HEK293 (cell line): ENCODE measurements around the gene RIN3.

Experiments used
- CTCF ChIA-PET: fragments of 350-600 bp; formaldehyde crosslinking; extraction: SDS; loops from one replicate; lab custom pipeline; 2021; ENCODE audit warnings: antibody characterized with exemption; lab: Yijun Ruan, JAX
- POLR2A ChIA-PET: fragments of 300-600 bp; formaldehyde crosslinking; extraction: SDS; loops from one replicate; lab custom pipeline; 2020; ENCODE audit warnings: antibody characterized with exemption, inconsistent platforms; lab: Yijun Ruan, JAX
- H3K27ac ChIP-seq: fragments of 200-500 bp; sonication (Bioruptor generic); 2 replicates; pipeline ENCODE4 v1.5.1; 2014; ENCODE audit warnings: low read depth, low read length, control low read depth, inconsistent platforms; ENCODE audit errors: extremely low read depth
- H3K36me3 ChIP-seq, 2 experiments: fragments of 200-500 bp in 1 of 2; sonication (Bioruptor generic) in 1 of 2; 1 replicate in 1 of 2; 2 replicates in 1 of 2; pipeline ENCODE4 v1.5.1; 2014 to 2017; ENCODE audit warnings: inconsistent platforms in 2 of 2, low read length in 2 of 2; ENCODE audit not compliant: control insufficient read depth in 2 of 2, insufficient read depth in 1 of 2
- H3K4me1 ChIP-seq: fragments of 200-500 bp; sonication (Bioruptor generic); 2 replicates; pipeline ENCODE4 v1.5.1; 2014; ENCODE audit warnings: mild to moderate bottlenecking, low read length, inconsistent platforms; ENCODE audit not compliant: control insufficient read depth, insufficient read depth
- H3K4me3 ChIP-seq: 2 replicates; pipeline ENCODE4 v1.5.1; 2011; ENCODE audit warnings: low read depth, mild to moderate bottlenecking, control low read depth, low read length, moderate library complexity
- H3K9me3 ChIP-seq: fragments of 200-500 bp; sonication (Bioruptor generic); 2 replicates; pipeline ENCODE4 v1.5.1; 2014; ENCODE audit warnings: low read depth, low read length, inconsistent platforms; ENCODE audit not compliant: control insufficient read depth, insufficient read depth
- AEBP2 ChIP-seq: fragments of 450-650 bp; formaldehyde crosslinking; IDR thresholded peaks from 2 replicates; pipeline ENCODE4 v1.5.1; 2016; ENCODE audit warnings: missing biosample characterization, missing genetic modification characterization, borderline replicate concordance
- HOXA7 ChIP-seq: sonication (generic); formaldehyde crosslinking; IDR thresholded peaks from 2 replicates; pipeline ENCODE4 v1.8.1; 2022; ENCODE audit warnings: missing genetic modification reagents, borderline replicate concordance
- KLF1 ChIP-seq: fragments of 450-650 bp; formaldehyde crosslinking; IDR thresholded peaks from 2 replicates; pipeline ENCODE4 v1.5.1; 2016; ENCODE audit warnings: missing biosample characterization, missing genetic modification characterization
- OVOL3 ChIP-seq: fragments of 450-650 bp; formaldehyde crosslinking; IDR thresholded peaks from 2 replicates; pipeline ENCODE4 v1.5.1; 2016; ENCODE audit warnings: missing biosample characterization, missing genetic modification characterization
- SP3 ChIP-seq: fragments of 450-650 bp; formaldehyde crosslinking; IDR thresholded peaks from 2 replicates; pipeline ENCODE4 v1.5.1; 2016; ENCODE audit warnings: missing biosample characterization, missing genetic modification characterization
- YY2 ChIP-seq: fragments of 450-650 bp; formaldehyde crosslinking; IDR thresholded peaks from 2 replicates; pipeline ENCODE4 v1.5.1; 2016; ENCODE audit warnings: missing biosample characterization, missing genetic modification characterization
- ZBTB11 ChIP-seq: fragments of 450-650 bp; formaldehyde crosslinking; conservative IDR thresholded peaks from 2 replicates; pipeline ENCODE4 v1.5.1; 2016; ENCODE audit warnings: low read depth, missing biosample characterization, missing genetic modification characterization
- ZFP37 ChIP-seq: fragments of 450-650 bp; formaldehyde crosslinking; IDR thresholded peaks from 2 replicates; pipeline ENCODE4 v1.5.1; 2016; ENCODE audit warnings: missing biosample characterization, missing genetic modification characterization
- ZNF138 ChIP-seq: fragments of 450-650 bp; formaldehyde crosslinking; IDR thresholded peaks from 2 replicates; pipeline ENCODE4 v1.5.1; 2016; ENCODE audit warnings: missing biosample characterization, missing genetic modification characterization, borderline replicate concordance
- ZNF148 ChIP-seq: fragments of 450-650 bp; formaldehyde crosslinking; IDR thresholded peaks from 2 replicates; pipeline ENCODE4 v1.5.0; 2017; ENCODE audit warnings: missing biosample characterization, missing genetic modification characterization, borderline replicate concordance
- ZNF184 ChIP-seq: fragments of 450-650 bp; IDR thresholded peaks from 2 replicates; pipeline ENCODE4 v1.5.1; 2018; ENCODE audit warnings: missing biosample characterization, mild to moderate bottlenecking, missing genetic modification characterization
- ZNF350 ChIP-seq: fragments of 450-650 bp; formaldehyde crosslinking; IDR thresholded peaks from 2 replicates; pipeline ENCODE4 v1.5.0; 2017; ENCODE audit warnings: missing biosample characterization, mild to moderate bottlenecking, missing genetic modification characterization
- ZNF473 ChIP-seq: fragments of 450-650 bp; formaldehyde crosslinking; IDR thresholded peaks from 2 replicates; pipeline ENCODE4 v1.5.1; 2017; ENCODE audit warnings: missing biosample characterization, missing genetic modification characterization
- ZNF639 ChIP-seq: fragments of 450-650 bp; formaldehyde crosslinking; IDR thresholded peaks from 2 replicates; pipeline ENCODE4 v1.5.1; 2016; ENCODE audit warnings: missing biosample characterization, missing genetic modification characterization
- ZNF658 ChIP-seq: fragments of 450-650 bp; formaldehyde crosslinking; IDR thresholded peaks from 2 replicates; pipeline ENCODE4; 2016; ENCODE audit warnings: missing biosample characterization, missing genetic modification characterization
- ZNF664 ChIP-seq: fragments of 450-650 bp; formaldehyde crosslinking; IDR thresholded peaks from 2 replicates; pipeline ENCODE4 v1.5.1; 2016; ENCODE audit warnings: missing biosample characterization, missing genetic modification characterization
- ZNF785 ChIP-seq: fragments of 450-650 bp; formaldehyde crosslinking; IDR thresholded peaks from 2 replicates; pipeline ENCODE4 v1.5.1; 2016; ENCODE audit warnings: missing biosample characterization, missing genetic modification characterization
- ZNF843 ChIP-seq: fragments of 450-650 bp; formaldehyde crosslinking; IDR thresholded peaks from 2 replicates; pipeline ENCODE4 v1.5.1; 2016; ENCODE audit warnings: missing biosample characterization, missing genetic modification characterization
- TF ChIP-seq, protein P1 (sequence below): fragments of 450-650 bp; formaldehyde crosslinking; IDR thresholded peaks from 2 replicates; pipeline ENCODE4 v1.5.1; 2017; ENCODE audit warnings: missing biosample characterization, mild to moderate bottlenecking, missing genetic modification characterization, moderate library complexity
- TF ChIP-seq, protein P2 (sequence below): fragments of 450-650 bp; formaldehyde crosslinking; IDR thresholded peaks from 2 replicates; pipeline ENCODE4 v1.5.1; 2016; ENCODE audit warnings: missing biosample characterization, missing genetic modification characterization

Gene RIN3

DNA sequence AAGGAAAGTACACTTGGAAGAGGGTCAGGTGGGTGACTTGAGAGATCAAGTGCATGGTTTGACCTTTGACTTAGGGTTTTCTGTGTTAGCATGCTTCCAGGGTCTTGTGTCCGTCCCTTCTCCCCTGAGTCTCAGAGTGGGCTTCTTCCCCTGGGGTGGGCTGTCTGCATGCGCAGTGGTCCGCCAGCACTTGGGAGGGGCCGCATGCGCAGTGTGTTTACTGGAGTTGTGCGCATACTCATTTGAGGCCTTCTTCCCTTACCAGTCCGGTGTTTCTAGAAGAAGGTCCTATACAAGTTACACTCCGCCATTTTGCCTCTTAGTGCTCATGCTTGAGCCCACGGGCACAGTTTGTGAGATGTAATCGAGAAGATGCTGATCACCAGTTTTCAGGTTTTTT lies 58.5 kb downstream of the RIN3 start (continued):
- no peak for TF ChIP-seq ZNF639 (tag by site-specific recombination)
- no peak for TF ChIP-seq ZNF658 (tag by site-specific recombination)
- no peak for TF ChIP-seq ZNF473 (tag by site-specific recombination)

GRCh38 chr14:92573761-92574498 lies 60.3 kb downstream of the RIN3 start:
- H3K36me3 ChIP-seq, result no peaks in the 10 kb centered on the region
- TF ChIP-seq ZBTB11 (tag by site-specific recombination) (no peak), ZNF785 (tag by site-specific recombination) (no peak), OVOL3 (tag by site-specific recombination) (no peak), KLF1 (tag by site-specific recombination) (no peak), YY2 (tag by site-specific recombination) (no peak), SP3 (tag by site-specific recombination) (no peak), ZNF184 (tag by site-specific recombination) (no peak), AEBP2 (no peak), ZFP37 (tag by site-specific recombination) (no peak), ZNF664 (tag by site-specific recombination) (no peak), ZNF138 (tag by site-specific recombination) (no peak), ZNF350 (no peak), HOXA7 (CRISPR knock-in tag) (no peak), ZNF843 (tag by site-specific recombination) (no peak), ZNF148 (tag by site-specific recombination) (no peak)
- TF ChIP-seq, protein P1, sequence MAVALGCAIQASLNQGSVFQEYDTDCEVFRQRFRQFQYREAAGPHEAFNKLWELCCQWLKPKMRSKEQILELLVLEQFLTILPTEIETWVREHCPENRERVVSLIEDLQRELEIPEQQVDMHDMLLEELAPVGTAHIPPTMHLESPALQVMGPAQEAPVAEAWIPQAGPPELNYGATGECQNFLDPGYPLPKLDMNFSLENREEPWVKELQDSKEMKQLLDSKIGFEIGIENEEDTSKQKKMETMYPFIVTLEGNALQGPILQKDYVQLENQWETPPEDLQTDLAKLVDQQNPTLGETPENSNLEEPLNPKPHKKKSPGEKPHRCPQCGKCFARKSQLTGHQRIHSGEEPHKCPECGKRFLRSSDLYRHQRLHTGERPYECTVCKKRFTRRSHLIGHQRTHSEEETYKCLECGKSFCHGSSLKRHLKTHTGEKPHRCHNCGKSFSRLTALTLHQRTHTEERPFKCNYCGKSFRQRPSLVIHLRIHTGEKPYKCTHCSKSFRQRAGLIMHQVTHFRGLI (tag by site-specific recombination), result no peak
- TF ChIP-seq, protein P2, sequence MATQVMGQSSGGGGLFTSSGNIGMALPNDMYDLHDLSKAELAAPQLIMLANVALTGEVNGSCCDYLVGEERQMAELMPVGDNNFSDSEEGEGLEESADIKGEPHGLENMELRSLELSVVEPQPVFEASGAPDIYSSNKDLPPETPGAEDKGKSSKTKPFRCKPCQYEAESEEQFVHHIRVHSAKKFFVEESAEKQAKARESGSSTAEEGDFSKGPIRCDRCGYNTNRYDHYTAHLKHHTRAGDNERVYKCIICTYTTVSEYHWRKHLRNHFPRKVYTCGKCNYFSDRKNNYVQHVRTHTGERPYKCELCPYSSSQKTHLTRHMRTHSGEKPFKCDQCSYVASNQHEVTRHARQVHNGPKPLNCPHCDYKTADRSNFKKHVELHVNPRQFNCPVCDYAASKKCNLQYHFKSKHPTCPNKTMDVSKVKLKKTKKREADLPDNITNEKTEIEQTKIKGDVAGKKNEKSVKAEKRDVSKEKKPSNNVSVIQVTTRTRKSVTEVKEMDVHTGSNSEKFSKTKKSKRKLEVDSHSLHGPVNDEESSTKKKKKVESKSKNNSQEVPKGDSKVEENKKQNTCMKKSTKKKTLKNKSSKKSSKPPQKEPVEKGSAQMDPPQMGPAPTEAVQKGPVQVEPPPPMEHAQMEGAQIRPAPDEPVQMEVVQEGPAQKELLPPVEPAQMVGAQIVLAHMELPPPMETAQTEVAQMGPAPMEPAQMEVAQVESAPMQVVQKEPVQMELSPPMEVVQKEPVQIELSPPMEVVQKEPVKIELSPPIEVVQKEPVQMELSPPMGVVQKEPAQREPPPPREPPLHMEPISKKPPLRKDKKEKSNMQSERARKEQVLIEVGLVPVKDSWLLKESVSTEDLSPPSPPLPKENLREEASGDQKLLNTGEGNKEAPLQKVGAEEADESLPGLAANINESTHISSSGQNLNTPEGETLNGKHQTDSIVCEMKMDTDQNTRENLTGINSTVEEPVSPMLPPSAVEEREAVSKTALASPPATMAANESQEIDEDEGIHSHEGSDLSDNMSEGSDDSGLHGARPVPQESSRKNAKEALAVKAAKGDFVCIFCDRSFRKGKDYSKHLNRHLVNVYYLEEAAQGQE (tag by site-specific recombination), result no peak
- POLR2A ChIA-PET, result no interaction called here
- H3K9me3 ChIP-seq, result no peaks in the 10 kb centered on the region
- CTCF ChIA-PET, result no interaction called here
- H3K27ac ChIP-seq, result no peak overlapping the region
- no peaks in the 10 kb centered on the region for H3K4me1 ChIP-seq
- H3K4me3 ChIP-seq, result no peak overlapping the region
